ENCODE results near the gene DNAL1. TPM values are rescaled to one million over a fixed set of nuclear protein-coding genes. Genes with fewer than 3 reads are reported as not detected.

The DNAL1 gene
- 10 to 100 TPM; 22.9 to 30.5 TPM for total RNA-seq
- 11.6 TPM for polyA plus RNA-seq (2013, experiment 1 of 2)
- 12.5 TPM for polyA plus RNA-seq (2013, experiment 2 of 2)
- long read RNA-seq, experiment 1, partial matches to known transcripts: 3 of 8 reads
- long read RNA-seq, experiment 1, other reads (novel, unspliced or antisense): 4 of 8 reads
- long read RNA-seq, experiment 2, full-length matches to known transcripts: 5 of 8 reads
- long read RNA-seq, experiment 2, partial matches to known transcripts: 0 of 8 reads
- long read RNA-seq, experiment 2, other reads (novel, unspliced or antisense): 3 of 8 reads
- long read RNA-seq, experiment 3, full-length matches to known transcripts: 3 of 4 reads
- long read RNA-seq, experiment 3, partial matches to known transcripts: 0 of 4 reads
- long read RNA-seq, experiment 3, other reads (novel, unspliced or antisense): 1 of 4 reads
- long read RNA-seq, experiment 4, full-length matches to known transcripts: 8 of 8 reads
- long read RNA-seq, experiment 4, partial matches to known transcripts: 0 of 8 reads
- long read RNA-seq, experiment 4, other reads (novel, unspliced or antisense): 0 of 8 reads

DNA sequence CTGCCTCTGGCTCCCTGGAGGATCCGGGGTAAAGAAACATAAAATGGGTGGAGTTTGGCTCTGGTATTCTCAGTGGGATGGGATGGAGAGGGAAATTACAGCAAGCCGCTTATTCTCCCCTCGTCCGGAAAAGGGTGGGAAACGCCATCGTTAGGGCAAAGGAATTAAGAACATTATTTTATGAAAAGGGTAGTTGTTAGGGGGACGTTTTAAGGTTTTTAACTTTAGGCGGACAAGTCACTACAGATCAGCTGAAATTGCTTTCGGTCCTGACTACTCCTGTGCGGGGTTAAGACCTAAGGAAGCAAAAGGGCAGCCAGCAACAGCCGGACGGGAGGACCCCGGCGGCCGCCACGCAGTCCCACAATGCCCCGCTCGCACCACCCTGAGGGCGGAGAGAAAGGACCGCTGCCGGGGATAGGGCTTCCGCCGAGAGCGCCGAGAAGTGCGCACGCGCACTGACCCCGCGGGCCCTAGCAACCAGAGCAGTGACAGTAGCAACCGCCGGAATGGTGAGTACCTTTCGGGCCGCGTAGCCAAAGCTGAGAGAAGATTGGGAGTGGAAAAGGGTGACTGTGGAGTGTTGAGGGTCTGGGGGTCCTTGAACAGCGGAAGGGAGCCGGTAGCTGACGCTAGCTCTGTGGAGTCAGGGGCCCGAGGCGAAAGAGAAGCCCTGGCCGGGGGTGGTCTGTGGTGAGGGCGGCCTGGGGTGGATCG lies at the start of gene DNAL1:
DNAL1 (plus strand) TSS at position 456 of the 717 bp plus-strand sequence; CDS start at position 510, 54 bp downstream.
- H3K4me3 Mint-ChIP-seq: peak within 1 kb of the TSS; percentile 91
- H3K27me3 Mint-ChIP-seq (ENCODE audit: insufficient read depth): no peaks in the 10 kb centered on the region
- DNase-seq: peak; percentile 98
- 0% methylated on average over 31 to 43 of the region's 43 CpGs for WGBS, 2 experiments (ENCODE audit: insufficient coverage in 1 of 2, insufficient read length in 1 of 2)
- peak within 1 kb of the TSS; percentile 93 for H3K4me3 ChIP-seq (ENCODE audit: low read length)
- H3K36me3 Mint-ChIP-seq (ENCODE audit: low read depth): peaks cover 5% of the 10 kb centered on the region
- H3K27me3 ChIP-seq (ENCODE audit: control insufficient read depth, insufficient read depth, low read length, poor library complexity, severe bottlenecking): no peaks in the 10 kb centered on the region
- peaks cover 9% of the 10 kb centered on the region for H3K4me1 Mint-ChIP-seq
- H3K27ac Mint-ChIP-seq: peak within 1 kb of the TSS; percentile 89
- no peaks in the 10 kb centered on the region for H3K36me3 ChIP-seq (ENCODE audit: control insufficient read depth, insufficient read depth, low read length)
- no peaks in the 10 kb centered on the region for H3K9me3 Mint-ChIP-seq
- H3K27ac ChIP-seq (ENCODE audit: low read depth, low read length): peak within 1 kb of the TSS; percentile 60
- H3K9ac ChIP-seq (ENCODE audit: extremely low read depth, low read length, poor library complexity, severe bottlenecking): peak within 1 kb of the TSS; percentile 57
- no peaks in the 10 kb centered on the region for H3K9me3 ChIP-seq (ENCODE audit: control insufficient read depth, low read length)
- TF ChIP-seq, protein P1, sequence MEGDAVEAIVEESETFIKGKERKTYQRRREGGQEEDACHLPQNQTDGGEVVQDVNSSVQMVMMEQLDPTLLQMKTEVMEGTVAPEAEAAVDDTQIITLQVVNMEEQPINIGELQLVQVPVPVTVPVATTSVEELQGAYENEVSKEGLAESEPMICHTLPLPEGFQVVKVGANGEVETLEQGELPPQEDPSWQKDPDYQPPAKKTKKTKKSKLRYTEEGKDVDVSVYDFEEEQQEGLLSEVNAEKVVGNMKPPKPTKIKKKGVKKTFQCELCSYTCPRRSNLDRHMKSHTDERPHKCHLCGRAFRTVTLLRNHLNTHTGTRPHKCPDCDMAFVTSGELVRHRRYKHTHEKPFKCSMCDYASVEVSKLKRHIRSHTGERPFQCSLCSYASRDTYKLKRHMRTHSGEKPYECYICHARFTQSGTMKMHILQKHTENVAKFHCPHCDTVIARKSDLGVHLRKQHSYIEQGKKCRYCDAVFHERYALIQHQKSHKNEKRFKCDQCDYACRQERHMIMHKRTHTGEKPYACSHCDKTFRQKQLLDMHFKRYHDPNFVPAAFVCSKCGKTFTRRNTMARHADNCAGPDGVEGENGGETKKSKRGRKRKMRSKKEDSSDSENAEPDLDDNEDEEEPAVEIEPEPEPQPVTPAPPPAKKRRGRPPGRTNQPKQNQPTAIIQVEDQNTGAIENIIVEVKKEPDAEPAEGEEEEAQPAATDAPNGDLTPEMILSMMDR (conservative IDR thresholded peaks at IDR 0.05): no peak
- H3K4me1 ChIP-seq (ENCODE audit: control insufficient read depth, insufficient read depth, low read length): no peaks in the 10 kb centered on the region

DNA sequence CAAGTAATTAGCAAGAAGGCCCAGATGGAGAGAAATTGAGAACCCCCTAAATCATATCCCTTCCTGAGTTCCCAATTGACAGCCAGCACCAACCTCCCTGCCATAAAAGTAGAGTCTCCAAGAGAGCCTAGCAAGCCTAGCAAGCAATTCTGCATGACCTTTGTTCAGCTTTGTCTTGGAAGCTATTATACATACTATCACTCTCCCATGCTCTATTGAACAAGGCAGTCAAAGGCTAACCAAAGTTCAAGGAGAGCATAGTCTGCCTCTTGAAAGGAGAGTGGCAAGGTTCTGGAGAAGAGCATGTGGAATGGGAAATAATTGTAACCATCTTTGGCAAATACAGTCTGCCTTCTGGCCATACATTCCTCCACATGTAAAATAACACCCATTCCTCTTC lies 45.3 kb upstream of the DNAL1 start:
- peaks cover 4% of the 10 kb centered on the region for H3K9me3 Mint-ChIP-seq
- Histone ChIP-seq H3K9ac (ENCODE audit: extremely low read depth, low read length, poor library complexity, severe bottlenecking) (no peak overlapping the region), H3K4me3 (ENCODE audit: low read length) (no peak overlapping the region), H3K27me3 (ENCODE audit: control insufficient read depth, insufficient read depth, low read length, poor library complexity, severe bottlenecking) (no peaks in the 10 kb centered on the region), H3K9me3 (ENCODE audit: control insufficient read depth, low read length) (no peaks in the 10 kb centered on the region), H3K27ac (ENCODE audit: low read depth, low read length) (no peak overlapping the region), H3K4me1 (ENCODE audit: control insufficient read depth, insufficient read depth, low read length) (no peaks in the 10 kb centered on the region), H3K36me3 (ENCODE audit: control insufficient read depth, insufficient read depth, low read length) (no peaks in the 10 kb centered on the region)
- peaks cover 1% of the 10 kb centered on the region for H3K36me3 Mint-ChIP-seq (ENCODE audit: low read depth)
- no peaks in the 10 kb centered on the region for H3K27me3 Mint-ChIP-seq (ENCODE audit: insufficient read depth)
- H3K27ac Mint-ChIP-seq: no peak overlapping the region
- TF ChIP-seq, protein P1 (conservative IDR thresholded peaks at IDR 0.05): no peak
- no peak for DNase-seq
- no peaks in the 10 kb centered on the region for H3K4me1 Mint-ChIP-seq
- H3K4me3 Mint-ChIP-seq: no peak overlapping the region

DNA sequence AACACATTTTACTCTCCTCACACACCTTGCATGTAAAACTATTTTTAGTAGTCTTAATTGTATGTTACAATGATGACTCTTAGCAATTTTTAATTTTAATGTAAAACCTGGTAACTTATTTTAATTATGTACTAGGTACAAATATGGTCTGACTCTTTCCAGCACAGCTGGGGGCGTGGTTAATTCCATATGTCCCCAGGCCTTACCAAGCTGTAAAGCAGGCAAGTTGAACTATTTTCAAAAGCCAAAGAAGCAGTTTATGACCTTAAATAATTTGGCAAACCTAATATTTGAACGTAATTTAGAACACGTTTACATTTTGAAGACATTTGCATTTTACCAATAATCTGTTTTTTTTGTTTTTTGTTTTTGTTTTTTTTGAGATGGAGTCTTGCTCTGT lies 41.8 kb upstream of the DNAL1 start:
- peaks cover 12% of the 10 kb centered on the region for H3K9me3 ChIP-seq (ENCODE audit: control insufficient read depth, low read length)
- whole genome bisulfite sequencing, 2 experiments (ENCODE audit: insufficient coverage in 1 of 2, insufficient read length in 1 of 2): 84 to 88% methylated on average over 3 of the region's 3 CpGs

More for the DNA sequence above, 41.8 kb upstream of the DNAL1 start:
- H3K4me1 ChIP-seq (ENCODE audit: control insufficient read depth, insufficient read depth, low read length): no peaks in the 10 kb centered on the region
- H3K27ac ChIP-seq (ENCODE audit: low read depth, low read length): no peak overlapping the region
- H3K4me3 Mint-ChIP-seq: no peak overlapping the region
- DNase-seq: no peak
- no peaks in the 10 kb centered on the region for H3K27me3 Mint-ChIP-seq (ENCODE audit: insufficient read depth)
- H3K27me3 ChIP-seq (ENCODE audit: control insufficient read depth, insufficient read depth, low read length, poor library complexity, severe bottlenecking): no peaks in the 10 kb centered on the region
- H3K4me1 Mint-ChIP-seq: no peaks in the 10 kb centered on the region
- no peaks in the 10 kb centered on the region for H3K36me3 ChIP-seq (ENCODE audit: control insufficient read depth, insufficient read depth, low read length)
- no peak overlapping the region for H3K4me3 ChIP-seq (ENCODE audit: low read length)
- no peak overlapping the region for H3K27ac Mint-ChIP-seq
- H3K9ac ChIP-seq (ENCODE audit: extremely low read depth, low read length, poor library complexity, severe bottlenecking): no peak overlapping the region
- TF ChIP-seq, protein P1 (conservative IDR thresholded peaks at IDR 0.05): no peak
- H3K36me3 Mint-ChIP-seq (ENCODE audit: low read depth): peaks cover 8% of the 10 kb centered on the region
- peaks cover 34% of the 10 kb centered on the region for H3K9me3 Mint-ChIP-seq

Measured in endodermal cell (in vitro differentiated cells).